ENCODE results near the gene PLLP. TPM values are rescaled to one million over a fixed set of nuclear protein-coding genes. Genes with fewer than 3 reads are reported as not detected.

Gene PLLP
- polyA plus RNA-seq, 1 donor from 2014 or later: not detected

- no peaks in the 10 kb centered on the region for H3K79me2 ChIP-seq (replicated peaks; ENCODE audit: insufficient read depth, low read length)
- no peaks in the 10 kb centered on the region for H3K36me3 ChIP-seq (ENCODE audit: insufficient read depth, low read length)
- no peak overlapping the region for H3K9ac ChIP-seq (ENCODE audit: low read length)
- H3K9me2 ChIP-seq (ENCODE audit: insufficient read depth, low read length): no peaks in the 10 kb centered on the region
- no peaks in the 10 kb centered on the region for H4K20me1 ChIP-seq (ENCODE audit: insufficient read depth)
- H3K4me3 ChIP-seq (ENCODE audit: low read length): no peak overlapping the region
- TF ChIP-seq TAF1 (IDR thresholded peaks at IDR 0.05; ENCODE audit: low read depth): no peak
- H3K4me2 ChIP-seq (ENCODE audit: low read length): no peak overlapping the region
- no peaks in the 10 kb centered on the region for H3K27me3 ChIP-seq (ENCODE audit: insufficient read depth, low read depth, low read length)
- H3K27ac ChIP-seq (ENCODE audit: low read length): no peak overlapping the region
- H3F3A ChIP-seq (ENCODE audit: insufficient read depth, low read length, poor library complexity, severe bottlenecking): no peaks in the 10 kb centered on the region
- H3K9me3 ChIP-seq (ENCODE audit: low read length): no peaks in the 10 kb centered on the region
- H2AFZ ChIP-seq (ENCODE audit: low read depth, low read length): no peak overlapping the region
Observed at GRCh38 chr16:57331355-57331754, 46.9 kb upstream of the PLLP start.

- Histone ChIP-seq H3K27ac (ENCODE audit: low read length) (no peak overlapping the region), H2AFZ (ENCODE audit: low read depth, low read length) (no peak overlapping the region), H3K9ac (ENCODE audit: low read length) (no peak overlapping the region), H3K36me3 (ENCODE audit: insufficient read depth, low read length) (no peaks in the 10 kb centered on the region), H3K9me2 (ENCODE audit: insufficient read depth, low read length) (no peaks in the 10 kb centered on the region), H3F3A (ENCODE audit: insufficient read depth, low read length, poor library complexity, severe bottlenecking) (no peaks in the 10 kb centered on the region), H3K79me2 (replicated peaks; ENCODE audit: insufficient read depth, low read length) (no peaks in the 10 kb centered on the region), H4K20me1 (ENCODE audit: insufficient read depth) (no peaks in the 10 kb centered on the region), H3K27me3 (ENCODE audit: insufficient read depth, low read depth, low read length) (no peaks in the 10 kb centered on the region), H3K9me3 (ENCODE audit: low read length) (no peaks in the 10 kb centered on the region), H3K4me3 (ENCODE audit: low read length) (no peak overlapping the region), H3K4me2 (ENCODE audit: low read length) (no peak overlapping the region)
- TF ChIP-seq RAD21 (conservative IDR thresholded peaks at IDR 0.05) (no peak), POLR2AphosphoS5 (IDR thresholded peaks at IDR 0.05) (no peak), EP300 (conservative IDR thresholded peaks at IDR 0.05; ENCODE audit: poor library complexity, severe bottlenecking) (no peak), REST (IDR thresholded peaks at IDR 0.05; ENCODE audit: borderline replicate concordance) (no peak), EZH2 (IDR thresholded peaks at IDR 0.05; ENCODE audit: borderline replicate concordance, insufficient read depth, low read length, poor library complexity, severe bottlenecking) (no peak), SMC3 (conservative IDR thresholded peaks at IDR 0.05; ENCODE audit: poor library complexity) (no peak), MXI1 (conservative IDR thresholded peaks at IDR 0.05; ENCODE audit: poor library complexity, severe bottlenecking) (no peak), TAF1 (IDR thresholded peaks at IDR 0.05; ENCODE audit: low read depth) (no peak), CTCF (IDR thresholded peaks at IDR 0.05; ENCODE audit: poor library complexity, severe bottlenecking) (no peak)
Observed at GRCh38 chr16:57329718-57330327, 45.4 kb upstream of the PLLP start.

All from neural cell (in vitro differentiated cells).